ENCODE results near the gene GDPD3.
"Not testable (repeated sequence)": the region's sequence is repeated elsewhere in the genome, so short reads cannot be mapped to it uniquely, and the experiment has no call there.

Gene GDPD3, protein sequence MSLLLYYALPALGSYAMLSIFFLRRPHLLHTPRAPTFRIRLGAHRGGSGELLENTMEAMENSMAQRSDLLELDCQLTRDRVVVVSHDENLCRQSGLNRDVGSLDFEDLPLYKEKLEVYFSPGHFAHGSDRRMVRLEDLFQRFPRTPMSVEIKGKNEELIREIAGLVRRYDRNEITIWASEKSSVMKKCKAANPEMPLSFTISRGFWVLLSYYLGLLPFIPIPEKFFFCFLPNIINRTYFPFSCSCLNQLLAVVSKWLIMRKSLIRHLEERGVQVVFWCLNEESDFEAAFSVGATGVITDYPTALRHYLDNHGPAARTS

DNA sequence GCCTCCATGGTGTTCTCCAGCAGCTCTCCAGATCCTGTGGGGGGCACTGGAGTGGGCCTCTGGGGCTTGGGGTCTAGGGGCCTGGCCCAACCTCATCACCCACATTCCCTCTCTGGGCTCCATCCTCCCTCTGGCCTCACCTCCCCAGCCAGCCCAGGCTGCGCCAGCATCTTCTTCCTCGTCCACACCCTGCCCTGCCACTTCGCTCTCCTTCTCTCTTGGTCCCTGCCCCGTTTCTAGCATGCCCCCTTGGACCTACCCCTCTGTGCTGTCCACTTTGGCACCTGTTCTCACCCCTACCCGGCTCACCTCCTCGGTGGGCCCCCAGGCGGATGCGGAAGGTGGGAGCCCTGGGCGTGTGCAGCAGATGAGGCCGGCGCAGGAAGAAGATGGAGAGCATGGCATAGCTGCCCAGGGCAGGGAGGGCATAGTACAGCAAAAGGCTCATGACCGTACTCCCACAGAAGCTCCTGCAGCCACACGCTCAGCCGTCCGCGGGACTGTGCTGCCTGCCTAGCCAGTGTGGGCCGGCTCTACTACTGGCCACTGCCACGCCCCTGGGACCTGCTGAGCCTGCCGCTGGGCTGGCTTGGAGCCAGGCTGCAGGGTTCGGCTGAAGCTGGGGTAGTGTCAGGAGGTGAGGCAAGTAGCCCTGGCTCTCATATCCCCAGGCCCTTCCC lies at the start of gene GDPD3:
Gene GDPD3, minus strand, starts transcription at position 507 of the 680 bp plus-strand sequence. Its CDS starts 59 bp downstream, at position 448.
- DNase-seq (ENCODE audit: low spot score) = no peak

GRCh38 chr16:30157214-30157613 lies 43.9 kb upstream of the GDPD3 start:
- no peak for DNase-seq (ENCODE audit: low spot score)

GRCh38 chr16:30155188-30155587 lies 41.9 kb upstream of the GDPD3 start:
- no peak for DNase-seq (ENCODE audit: low spot score)

- DNase-seq (ENCODE audit: low spot score) = no peak
Observed at GRCh38 chr16:30152517-30152916, 39.2 kb upstream of the GDPD3 start.

DNA sequence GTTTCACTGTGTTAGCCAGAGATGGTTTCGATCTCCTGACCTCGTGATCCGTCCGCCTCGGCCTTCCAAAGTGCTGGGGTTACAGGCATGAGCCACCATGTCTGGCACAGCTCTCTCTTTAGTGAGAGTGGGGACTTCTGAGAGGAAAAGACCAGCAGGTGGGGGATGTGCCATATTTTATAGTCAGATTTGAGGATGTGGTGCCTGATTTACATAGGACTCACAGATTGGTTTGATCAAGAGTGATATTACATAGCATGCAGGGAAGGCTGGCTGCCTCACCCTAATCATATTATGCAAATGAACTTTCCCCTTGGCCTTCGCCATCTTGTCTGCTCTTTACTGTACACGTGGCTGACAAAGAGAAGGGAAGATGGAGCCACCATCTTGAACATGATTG lies 37.8 kb upstream of the GDPD3 start:
- peak; percentile 55 for DNase-seq (ENCODE audit: low spot score)

- no peak for DNase-seq (ENCODE audit: low spot score)
Observed at GRCh38 chr16:30149250-30149930, 36.1 kb upstream of the GDPD3 start.

- no peak for DNase-seq (ENCODE audit: low spot score)
Observed at GRCh38 chr16:30147843-30148510, 34.6 kb upstream of the GDPD3 start.

- DNase-seq (ENCODE audit: low spot score) = no peak
Observed at GRCh38 chr16:30145657-30146056, 32.3 kb upstream of the GDPD3 start.

GRCh38 chr16:30144917-30145316 lies 31.6 kb upstream of the GDPD3 start:
- DNase-seq (ENCODE audit: low spot score) = no peak

- DNase-seq (ENCODE audit: low spot score) = no peak
Observed at GRCh38 chr16:30144017-30144416, 30.7 kb upstream of the GDPD3 start.

DNA sequence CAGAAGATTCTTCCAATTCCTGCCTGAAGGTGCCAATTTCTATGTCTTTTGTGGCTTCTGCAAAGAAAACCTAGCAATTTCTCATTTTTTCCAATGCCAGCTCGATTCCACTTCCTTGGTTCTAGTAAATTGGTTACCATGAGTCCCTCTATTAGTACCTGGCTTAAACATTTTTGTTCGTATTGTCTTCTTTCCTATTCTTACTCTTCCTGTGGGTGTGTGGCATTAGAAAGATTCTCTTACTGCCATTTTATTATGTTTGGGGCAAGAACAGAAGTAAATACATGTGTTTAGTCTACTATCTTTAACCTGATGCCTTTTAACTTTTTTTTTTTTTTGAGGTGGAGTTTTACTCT lies 30.0 kb upstream of the GDPD3 start:
- no peak for DNase-seq (ENCODE audit: low spot score)

DNA sequence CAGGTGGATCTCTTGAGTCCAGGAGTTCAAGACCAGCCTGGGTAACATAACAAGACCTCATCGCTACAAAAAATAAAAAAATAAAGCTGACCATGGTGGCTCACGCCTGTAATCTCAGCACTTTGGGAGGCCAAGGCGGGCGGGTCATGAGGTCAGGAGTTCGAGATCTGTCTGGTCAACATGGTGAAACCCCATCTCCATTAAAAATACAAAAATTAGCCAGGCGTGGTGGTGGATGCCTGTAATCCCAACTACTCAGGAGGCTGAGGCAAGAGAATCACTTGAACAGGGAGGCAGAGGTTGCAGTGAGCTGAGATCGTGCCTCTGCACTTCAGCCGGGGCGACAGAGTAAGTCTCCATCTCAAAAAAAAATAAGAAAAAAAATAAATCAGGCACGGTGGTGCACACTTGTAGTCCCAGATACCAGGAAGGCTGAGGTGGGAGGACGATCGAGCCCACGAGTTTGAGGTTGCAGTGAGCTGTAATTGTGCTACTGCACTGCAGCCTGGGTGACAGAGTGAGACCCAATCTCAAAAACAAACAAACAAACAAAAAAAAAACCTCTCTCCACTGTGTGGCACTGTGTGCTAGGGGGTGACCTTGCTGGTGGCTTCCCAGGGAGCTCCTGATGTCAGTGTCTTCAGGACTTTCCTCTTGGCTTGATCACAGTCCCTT lies 29.5 kb upstream of the GDPD3 start:
- peak; percentile 45 for DNase-seq (ENCODE audit: low spot score)

DNA sequence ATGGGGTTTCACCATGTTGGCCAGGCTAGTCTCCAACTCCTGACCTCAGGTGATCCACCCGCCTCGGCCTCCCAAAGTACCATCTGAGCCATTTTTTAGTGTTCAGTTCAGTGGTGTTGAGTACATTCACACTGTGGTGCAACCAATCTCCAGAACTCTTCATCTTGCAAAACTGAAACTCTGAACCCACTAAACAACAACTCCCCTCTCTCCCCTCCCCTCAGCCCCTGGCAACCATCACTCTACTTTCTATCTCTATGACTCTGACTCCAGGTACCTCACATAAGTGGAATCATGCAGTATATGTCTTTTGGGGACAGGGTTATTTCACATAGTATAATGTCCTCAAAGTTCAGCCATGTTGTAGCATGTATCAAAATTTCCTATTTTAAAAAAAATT lies 28.4 kb upstream of the GDPD3 start:
- no peak for DNase-seq (ENCODE audit: low spot score)

DNA sequence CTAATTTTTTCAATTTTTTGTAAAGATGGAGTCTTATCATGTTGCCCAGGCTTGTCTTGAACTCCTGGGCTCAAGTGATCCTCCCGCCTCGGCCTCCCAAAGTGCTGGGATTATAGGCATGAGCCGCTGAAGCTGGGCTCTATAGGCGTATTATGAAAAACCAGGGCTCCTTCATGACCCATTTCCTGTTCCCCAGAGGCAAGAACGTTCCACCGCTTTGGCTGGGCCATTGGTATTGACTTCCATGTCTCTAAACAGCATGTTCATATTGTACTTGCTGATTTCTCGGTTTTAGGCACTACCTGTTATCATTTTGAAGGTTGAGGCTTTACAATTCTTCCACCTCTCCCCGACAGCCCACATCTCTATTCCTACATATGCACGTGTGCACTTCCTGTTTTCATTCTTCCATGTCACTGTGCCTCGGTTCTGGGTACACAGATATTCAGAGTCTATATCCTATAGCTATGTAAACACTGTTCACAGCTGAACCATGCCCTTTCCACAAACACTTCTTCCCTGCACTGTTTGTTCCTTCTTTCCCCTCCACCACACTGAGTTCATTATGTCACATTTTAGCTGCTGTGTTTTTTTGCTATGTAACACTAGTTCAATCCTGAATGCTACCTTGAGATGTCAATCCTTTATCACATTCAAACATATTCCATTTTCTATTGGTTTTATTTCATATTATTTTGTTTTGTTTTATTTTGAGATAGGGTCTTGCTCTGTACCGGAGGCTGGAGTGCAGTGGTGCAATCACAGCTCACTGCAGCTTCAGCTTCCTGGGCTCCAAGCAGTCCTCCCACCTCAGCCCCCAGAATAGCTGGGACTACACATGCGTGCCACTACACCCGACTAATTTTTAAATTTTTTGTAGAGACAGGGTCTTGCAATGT lies 26.5 kb upstream of the GDPD3 start:
- DNase-seq (ENCODE audit: low spot score) = no peak

DNA sequence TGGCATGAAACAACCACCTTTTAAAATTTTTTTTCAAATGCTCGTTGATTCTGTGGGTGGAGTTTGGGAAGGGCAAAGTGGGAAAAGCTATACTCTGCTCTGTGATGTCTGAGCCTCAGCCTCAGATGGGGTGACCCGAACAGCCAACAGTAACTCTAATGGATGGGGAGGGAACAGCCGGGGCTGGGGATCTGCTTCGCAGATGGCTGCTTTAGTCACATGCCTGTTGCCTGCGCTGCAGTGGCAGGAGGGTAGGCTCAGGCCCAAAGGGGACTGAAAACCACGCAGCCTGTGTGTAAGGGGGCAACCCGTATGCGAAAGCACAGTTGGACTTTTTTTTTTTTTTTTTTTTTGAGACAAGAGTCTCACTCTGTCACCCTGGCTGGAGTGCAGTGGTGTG lies 24.6 kb upstream of the GDPD3 start:
- DNase-seq (ENCODE audit: low spot score) = no peak

- DNase-seq (ENCODE audit: low spot score) = no peak
Observed at GRCh38 chr16:30136971-30137605, 23.8 kb upstream of the GDPD3 start.

DNA sequence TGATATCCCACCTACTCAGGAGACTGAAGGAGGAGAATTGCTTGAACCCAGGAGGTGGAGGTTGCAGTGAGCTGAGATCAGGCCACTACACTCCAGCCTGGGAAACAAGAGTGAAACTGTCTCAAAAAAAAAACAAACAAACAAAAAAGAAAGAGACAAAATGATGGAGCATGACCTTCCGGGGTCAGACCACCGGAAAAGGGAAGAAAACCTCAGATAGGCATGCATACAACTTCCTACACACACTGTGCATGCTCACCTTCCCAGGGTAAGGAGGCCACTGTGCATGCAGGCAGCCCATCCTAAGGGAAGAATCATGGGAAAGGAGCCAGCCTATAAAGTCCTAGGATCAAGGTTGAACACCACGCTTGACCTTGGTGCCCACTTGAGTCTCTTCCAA lies 19.3 kb upstream of the GDPD3 start:
- DNase-seq (ENCODE audit: low spot score) = no peak

GRCh38 chr16:30131869-30132475 lies 18.6 kb upstream of the GDPD3 start:
- no peak for DNase-seq (ENCODE audit: low spot score)

DNA sequence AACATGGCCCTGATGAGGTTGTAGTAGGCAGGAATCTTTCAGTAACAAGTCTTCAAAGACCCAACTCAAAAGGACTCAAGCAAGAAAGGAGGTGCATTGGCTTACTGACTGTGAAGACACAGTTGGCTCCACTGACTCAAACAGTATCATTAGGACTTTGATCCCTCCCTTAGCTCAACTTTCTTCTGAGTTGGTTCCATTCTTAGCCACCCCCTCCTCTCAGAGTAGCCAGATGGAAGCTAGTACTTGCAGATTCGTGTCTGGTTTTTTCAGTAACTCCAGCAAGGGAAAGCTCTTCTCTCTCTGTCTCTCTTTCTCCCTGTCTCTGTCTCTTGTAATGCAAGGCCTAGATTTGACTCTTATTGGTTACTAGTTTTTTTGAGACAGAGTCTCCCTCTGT lies 14.7 kb upstream of the GDPD3 start:
- no peak for DNase-seq (ENCODE audit: low spot score)

GRCh38 chr16:30125690-30126089 lies 12.4 kb upstream of the GDPD3 start:
- not testable (repeated sequence) for DNase-seq (ENCODE audit: low spot score)
